IMR-90 (cell line): ENCODE measurements around the gene MBOAT2. TPM values are rescaled to one million over a fixed set of nuclear protein-coding genes. Genes with fewer than 3 reads are reported as not detected.
"Not testable (repeated sequence)": the region's sequence is repeated elsewhere in the genome, so short reads cannot be mapped to it uniquely, and the experiment has no call there.

Experiments used
- ATAC-seq: fragments of 200-7000 bp; cut with Tn5 transposase; 2 replicates; pipeline ENCODE4 v1.9.1; 2020; ENCODE audit warnings: low read depth, mild to moderate bottlenecking, moderate library complexity
- BruUV-seq: library from RNA; stranded (reverse); fragments of 400-500 nt; replicated peaks from 2 replicates; lab custom pipeline; 2021; lab: Mats Ljungman, UMichigan
- CTCF ChIA-PET: fragments of 300-600 bp; formaldehyde crosslinking; extraction: SDS; loops from one replicate; lab custom pipeline; 2021; ENCODE audit warnings: antibody characterized with exemption; lab: Yijun Ruan, JAX
- POLR2A ChIA-PET: fragments of 300-600 bp; sonication (Branson Sonifier 250); formaldehyde crosslinking; loops from one replicate; lab custom pipeline; 2022; ENCODE audit warnings: antibody characterized with exemption; ENCODE audit not compliant: unreplicated experiment; lab: Charles Lee
- DNase-seq: peaks from one replicate; pipeline ENCODE4 v3.0.0; 2013
- H2AFZ ChIP-seq: replicated peaks from 2 replicates; pipeline ENCODE3; 2013; ENCODE audit warnings: low read length, mild to moderate bottlenecking; ENCODE audit not compliant: poor library complexity
- H2AK5ac ChIP-seq: 2 replicates; pipeline ENCODE4 v1.6.1; 2013; ENCODE audit warnings: low read depth, low read length, inconsistent platforms
- H2AK9ac ChIP-seq: replicated peaks from 2 replicates; pipeline ENCODE3; 2013; ENCODE audit warnings: mild to moderate bottlenecking, low read depth, low read length, moderate library complexity; ENCODE audit not compliant: poor library complexity
- H2BK120ac ChIP-seq: 2 replicates; pipeline ENCODE4 v1.6.1; 2013; ENCODE audit warnings: low read depth, low read length, inconsistent platforms
- H2BK15ac ChIP-seq: 3 replicates; pipeline ENCODE4 v1.6.1; 2013; ENCODE audit warnings: low read depth, low read length, inconsistent platforms
- H2BK20ac ChIP-seq: 2 replicates; pipeline ENCODE4 v1.6.1; 2013; ENCODE audit warnings: low read depth, mild to moderate bottlenecking, inconsistent platforms, low read length, moderate library complexity
- H2BK5ac ChIP-seq: 2 replicates; pipeline ENCODE4 v1.6.1; 2013; ENCODE audit warnings: mild to moderate bottlenecking, low read depth, low read length, inconsistent platforms; ENCODE audit not compliant: poor library complexity, severe bottlenecking
- H3K14ac ChIP-seq: replicated peaks from 2 replicates; pipeline ENCODE4 v1.6.1; 2013; ENCODE audit warnings: low read depth, low read length, inconsistent platforms
- H3K18ac ChIP-seq: 2 replicates; pipeline ENCODE4 v1.6.1; 2013; ENCODE audit warnings: low read depth, low read length, control low read depth
- H3K23ac ChIP-seq: 2 replicates; pipeline ENCODE4 v1.6.1; 2013; ENCODE audit warnings: low read depth, low read length, inconsistent platforms
- H3K27ac ChIP-seq: 2 replicates; pipeline ENCODE4 v1.5.1; 2013; ENCODE audit warnings: mild to moderate bottlenecking, control low read depth, low read length; ENCODE audit not compliant: insufficient read depth
- H3K27me3 ChIP-seq: 2 replicates; pipeline ENCODE4 v1.6.1; 2013; ENCODE audit warnings: low read length; ENCODE audit not compliant: control insufficient read depth, insufficient read depth
- H3K36me3 ChIP-seq: 2 replicates; pipeline ENCODE4 v1.6.1; 2013; ENCODE audit warnings: low read length, mixed read lengths; ENCODE audit not compliant: control insufficient read depth, insufficient read depth
- H3K4ac ChIP-seq: 2 replicates; pipeline ENCODE4 v1.6.1; 2013; ENCODE audit warnings: low read depth, low read length, inconsistent platforms
- H3K4me1 ChIP-seq: 2 replicates; pipeline ENCODE4 v1.6.1; 2013; ENCODE audit warnings: low read length, mixed read lengths; ENCODE audit not compliant: control insufficient read depth, insufficient read depth
- H3K4me2 ChIP-seq: 2 replicates; pipeline ENCODE4 v1.6.1; 2013; ENCODE audit warnings: low read depth, mild to moderate bottlenecking, control low read depth, low read length, moderate library complexity
- H3K4me3 ChIP-seq: 2 replicates; pipeline ENCODE4 v1.5.1; 2013; ENCODE audit warnings: low read depth, mild to moderate bottlenecking, control low read depth, low read length, moderate library complexity; ENCODE audit not compliant: insufficient read depth
- H3K56ac ChIP-seq: 2 replicates; pipeline ENCODE4 v1.6.1; 2013; ENCODE audit warnings: low read length, inconsistent platforms; ENCODE audit not compliant: insufficient read depth; ENCODE audit errors: extremely low read depth
- H3K79me1 ChIP-seq, 2 experiments: 2 replicates each; pipeline ENCODE4 v1.6.1; 2013; ENCODE audit warnings: low read length in 2 of 2, inconsistent platforms in 1 of 2, low read depth in 1 of 2
- H3K9ac ChIP-seq: 2 replicates; pipeline ENCODE4 v1.6.1; 2013; ENCODE audit warnings: low read depth, low read length, control low read depth
- H3K9me1 ChIP-seq: 2 replicates; pipeline ENCODE4 v1.6.1; 2013; ENCODE audit warnings: low read length, inconsistent platforms; ENCODE audit not compliant: insufficient read depth
- H3K9me3 ChIP-seq: 2 replicates; pipeline ENCODE4 v1.6.1; 2013; ENCODE audit warnings: low read length; ENCODE audit not compliant: control insufficient read depth, insufficient read depth
- H4K20me1 ChIP-seq: 2 replicates; pipeline ENCODE4 v1.6.1; 2013; ENCODE audit warnings: low read length, inconsistent platforms; ENCODE audit not compliant: insufficient read depth
- H4K5ac ChIP-seq: 2 replicates; pipeline ENCODE4 v1.6.1; 2013; ENCODE audit warnings: mild to moderate bottlenecking, low read depth, low read length, control low read depth
- H4K8ac ChIP-seq, 2 experiments: 2 replicates each; pipeline ENCODE4 v1.6.1; 2013; ENCODE audit warnings: low read depth in 2 of 2, low read length in 2 of 2, control low read depth in 1 of 2, inconsistent platforms in 1 of 2
- H4K91ac ChIP-seq: 2 replicates; pipeline ENCODE4 v1.6.1; 2013; ENCODE audit warnings: low read depth, low read length, inconsistent platforms; ENCODE audit not compliant: insufficient read depth
- SMC3 ChIP-seq: fragments of 150-350 bp; IDR thresholded peaks from 2 replicates; pipeline ENCODE4 v1.6.1; 2016; ENCODE audit warnings: low read depth, mild to moderate bottlenecking, antibody characterized with exemption, low read length, moderate library complexity
- WGBS, 2 experiments: methylation state at CpG; one replicate each; pipeline versions ENCODE4 v1.1.5 to v1.1.7; 2013; ENCODE audit warnings: missing lambda C conversion rate in 2 of 2; ENCODE audit not compliant: insufficient read length in 1 of 2; ENCODE audit errors: extremely low coverage in 2 of 2; 5-methylcytosine and 5-hydroxymethylcytosine counted together
- dilution Hi-C: fragments of 300-500 bp; cut with HindIII; formaldehyde crosslinking; loops from one replicate; pipeline ENCODE4 v1.14.3; 2018; ENCODE audit warnings: low sequenced_read_pairs; ENCODE audit not compliant: unreplicated experiment
- in situ Hi-C: fragments of 300-500 bp; cut with MboI; formaldehyde crosslinking; loops from 3 replicates; pipeline ENCODE4 v1.14.3; 2019; ENCODE audit warnings: low sequenced_read_pairs, inconsistent platforms, mixed read lengths
- intact Hi-C: fragments of 100-400 bp; cut with micrococcal nuclease; formaldehyde crosslinking; loops from 2 replicates; pipeline ENCODE4 v1.10.0; 2022
- polyA plus RNA-seq, 3 experiments: library from polyadenylated mRNA; depleted of rRNA; stranded (reverse); fragments of >200 nt; gene quantifications; 2 replicates each; pipeline ENCODE4 v1.2.3, GENCODE V29; 2012; ENCODE audit warnings: low replicate concordance in 1 of 3
- total RNA-seq: library from RNA; depleted of rRNA; stranded (reverse); fragments of >200 nt; gene quantifications from 2 replicates; pipeline ENCODE4 v1.2.3, GENCODE V29; 2012
- TF ChIP-seq, protein P1 (sequence below): fragments of 150-350 bp; IDR thresholded peaks from 2 replicates; pipeline ENCODE4 v1.6.1; 2017; ENCODE audit warnings: mild to moderate bottlenecking, antibody characterized with exemption, low read length, low read depth

The MBOAT2 gene
- total and polyA plus RNA-seq, 2 of the 4 experiments (the other 2 are of a cell fraction): 33.9 to 102 TPM

DNA sequence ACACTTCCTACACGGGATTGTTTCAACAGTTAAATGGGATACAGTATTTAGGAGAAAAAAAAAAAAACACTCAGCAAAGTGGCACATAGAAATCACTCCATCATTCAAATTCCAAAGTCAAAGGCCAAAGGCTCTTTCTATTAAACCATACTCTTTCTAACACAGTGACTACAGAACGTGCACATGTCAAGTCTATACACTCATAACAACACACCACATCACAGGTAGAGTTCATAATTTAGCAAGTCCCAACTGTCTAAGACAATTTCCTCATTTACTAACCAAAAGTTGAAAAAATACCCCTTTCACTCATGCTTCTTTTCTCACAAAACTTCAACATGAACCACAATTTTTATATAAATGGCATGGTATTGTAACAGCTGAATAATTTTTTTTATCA lies 70.8 kb downstream of the MBOAT2 start:
- no peak overlapping the region for H4K91ac ChIP-seq

DNA sequence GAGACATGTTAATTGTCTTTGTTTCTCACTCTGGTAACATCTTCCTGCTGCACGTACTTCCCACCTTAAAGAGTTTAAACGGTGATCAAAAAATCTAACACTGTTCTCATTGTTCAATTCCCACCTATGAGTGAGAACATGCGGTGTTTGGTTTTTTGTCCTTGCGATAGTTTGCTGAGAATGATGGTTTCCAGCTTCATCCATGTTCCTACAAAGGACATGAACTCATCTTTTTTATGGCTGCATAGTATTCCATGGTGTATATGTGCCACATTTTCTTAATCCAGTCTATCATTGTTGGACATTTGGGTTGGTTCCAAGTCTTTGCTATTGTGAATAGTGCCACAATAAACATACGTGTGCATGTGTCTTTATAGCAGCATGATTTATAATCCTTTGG lies 73.3 kb downstream of the MBOAT2 start:
- CTCF ChIA-PET, H3K4ac ChIP-seq, H4K91ac ChIP-seq, H2AFZ ChIP-seq, H3K36me3 ChIP-seq, H4K20me1 ChIP-seq, dilution Hi-C loops, POLR2A ChIA-PET, H3K18ac ChIP-seq, H3K23ac ChIP-seq, BruUV-seq, H3K4me3 ChIP-seq, H3K14ac ChIP-seq, DNase-seq, H2BK120ac ChIP-seq, H3K9me3 ChIP-seq, H3K27me3 ChIP-seq, H2AK5ac ChIP-seq, H2BK20ac ChIP-seq, in situ Hi-C loops, H4K8ac ChIP-seq, H3K27ac ChIP-seq, H3K4me1 ChIP-seq, H2BK5ac ChIP-seq, H3K9ac ChIP-seq, ATAC-seq, H2BK15ac ChIP-seq, H3K56ac ChIP-seq, H3K4me2 ChIP-seq, intact Hi-C loops, H2AK9ac ChIP-seq, H3K9me1 ChIP-seq, H4K5ac ChIP-seq: not testable (repeated sequence)
- WGBS, 2 experiments: no CpG with 5 or more reads among the region's 5 CpGs
- peaks cover 10 to 24% of the 10 kb centered on the region in 2 experiments; a peak in 3 of 4 replicates for H3K79me1 ChIP-seq

More for the DNA sequence above, 70.8 kb downstream of the MBOAT2 start:
- Histone ChIP-seq H4K8ac (no peak overlapping the region), H3K14ac (no peak overlapping the region), H2BK5ac (no peak overlapping the region), H3K56ac (no peak overlapping the region), H2BK20ac (no peak overlapping the region), H3K4me3 (no peak overlapping the region), H3K9ac (no peak overlapping the region), H3K9me3 (no peaks in the 10 kb centered on the region), H3K23ac (no peak overlapping the region), H2AK9ac (no peak overlapping the region), H3K27me3 (no peaks in the 10 kb centered on the region), H3K4me2 (no peak overlapping the region), H2AK5ac (no peak overlapping the region), H3K9me1 (0 out of 2 replicates have a peak, but pooled peaks cover 3% of the 10 kb centered on the region), H3K79me1 (peaks cover 2 to 5% of the 10 kb centered on the region in 2 experiments; a peak in 1 of 4 replicates), H3K27ac (no peak overlapping the region), H3K4me1 (no peaks in the 10 kb centered on the region), H2BK15ac (no peak overlapping the region), H3K36me3 (peaks cover 9% of the 10 kb centered on the region), H3K4ac (no peak overlapping the region), H3K18ac (no peak overlapping the region), H2BK120ac (no peak overlapping the region), H4K5ac (no peak overlapping the region), H2AFZ (no peak overlapping the region), H4K20me1 (no peaks in the 10 kb centered on the region)
- CTCF ChIA-PET: no interaction called here
- POLR2A ChIA-PET: no interaction called here
- ATAC-seq (no peak), DNase-seq (no peak)
- dilution Hi-C loops: no loop called here
- intact Hi-C loops: no loop called here
- TF ChIP-seq SMC3: no peak
- TF ChIP-seq, protein P1, sequence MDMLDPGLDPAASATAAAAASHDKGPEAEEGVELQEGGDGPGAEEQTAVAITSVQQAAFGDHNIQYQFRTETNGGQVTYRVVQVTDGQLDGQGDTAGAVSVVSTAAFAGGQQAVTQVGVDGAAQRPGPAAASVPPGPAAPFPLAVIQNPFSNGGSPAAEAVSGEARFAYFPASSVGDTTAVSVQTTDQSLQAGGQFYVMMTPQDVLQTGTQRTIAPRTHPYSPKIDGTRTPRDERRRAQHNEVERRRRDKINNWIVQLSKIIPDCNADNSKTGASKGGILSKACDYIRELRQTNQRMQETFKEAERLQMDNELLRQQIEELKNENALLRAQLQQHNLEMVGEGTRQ: no peak
- in situ Hi-C loops: no loop called here
- 86% methylated on average over 1 of the region's 2 CpGs; no CpG with 5 or more reads in 1 of the 2 experiments for WGBS, 2 experiments
- no TSS peak for BruUV-seq
